ENCODE data around the gene NUP160. TPM values are rescaled to one million over a fixed set of nuclear protein-coding genes. Genes with fewer than 3 reads are reported as not detected.

The NUP160 gene
- total RNA-seq (2021; ENCODE audit: unreplicated experiment), result 53.8 TPM
- polyA plus RNA-seq (2012), result 22.6 and 27.6 TPM in 2 replicates
- percentile 81 among the genes with signal in this experiment for Bru-seq, nascent RNA
- BruChase-seq, experiment 1, labeled RNA remaining after a 6-hour chase, result percentile 86 among the genes with signal in this experiment
- BruChase-seq, experiment 2, labeled RNA remaining after a 2-hour chase, result percentile 85 among the genes with signal in this experiment
- long read RNA-seq, full-length matches to known transcripts, result 114 of 168 reads
- long read RNA-seq, partial matches to known transcripts, result 24 of 168 reads
- long read RNA-seq, other reads (novel, unspliced or antisense), result 30 of 168 reads

- peak within 1 kb of the TSS; percentile 77 to 95 for H3K4me3 ChIP-seq (replicated peaks in 1 of 2; ENCODE audit: low read depth in 1 of 2, low read length in 2 of 2)
- DNase-seq (ENCODE audit: low read depth, low spot score) (peak; percentile 23), ATAC-seq (peak; percentile 86)
- peaks cover 48% of the 10 kb centered on the region for H3K79me2 ChIP-seq (ENCODE audit: insufficient read depth, low read length)
- no peaks in the 10 kb centered on the region for H3K9me3 ChIP-seq (ENCODE audit: control insufficient read depth in 1 of 2, insufficient read depth in 1 of 2, low read depth in 1 of 2, low read length in 2 of 2)
- ChIA-PET RAD21 (ENCODE audit: low non-redundant PET in 1 of 2, low total read pairs in 2 of 2, uncharacterized antibody in 2 of 2, unreplicated experiment in 2 of 2) (no interaction called here), CTCF (no interaction called here), POLR2A (no interaction called here)
- H3K36me3 ChIP-seq (ENCODE audit: control insufficient read depth in 1 of 2, insufficient read depth in 2 of 2, low read length in 2 of 2), result peaks cover 14 to 20% of the 10 kb centered on the region in 2 experiments; a peak in 3 of 4 replicates
- H3K4me1 ChIP-seq (ENCODE audit: control insufficient read depth in 1 of 2, insufficient read depth in 2 of 2, low read length in 2 of 2), result peaks cover 6 to 15% of the 10 kb centered on the region in 2 experiments; a peak in 3 of 4 replicates
- no peaks in the 10 kb centered on the region for H3K27me3 ChIP-seq (ENCODE audit: insufficient read depth, low read length)
- no TSS peak for BruUV-seq (replicated peaks)
- H2AFZ ChIP-seq (ENCODE audit: low read depth, low read length, poor library complexity, severe bottlenecking), result no peak within 1 kb of the TSS
- peak within 1 kb of the TSS; percentile 85 for H3K9ac ChIP-seq (ENCODE audit: low read length)
- no peaks in the 10 kb centered on the region for H3K9me2 ChIP-seq (ENCODE audit: insufficient read depth)
- H4K20me1 ChIP-seq (ENCODE audit: insufficient read depth), result no peaks in the 10 kb centered on the region
- peak within 1 kb of the TSS; percentile 59 for H3K27ac ChIP-seq (ENCODE audit: low read depth, low read length)
- intact Hi-C loops (cut with micrococcal nuclease), result no loop called here
- TF ChIP-seq TCF7L2 (IDR thresholded peaks at IDR 0.05; ENCODE audit: borderline replicate concordance, extremely low read depth, insufficient read depth, insufficient read length) (peak; percentile 95), POLR2AphosphoS5 (IDR thresholded peaks at IDR 0.05; ENCODE audit: low read depth, low read length) (peak; percentile 90), POLR2A (IDR thresholded peaks at IDR 0.05; ENCODE audit: borderline replicate concordance, extremely low read depth, insufficient read depth, insufficient read length) (peak; percentile 79), EGR1 (IDR thresholded peaks at IDR 0.05; ENCODE audit: low read depth) (no peak), ZNF274 (IDR thresholded peaks at IDR 0.05; ENCODE audit: low read depth, low read length) (no peak), YY1 (IDR thresholded peaks at IDR 0.05; ENCODE audit: extremely low read depth, insufficient replicate concordance, low read depth, low read length) (peak; percentile 96), SRF (IDR thresholded peaks at IDR 0.05; ENCODE audit: low read depth) (no peak), SIN3A (IDR thresholded peaks at IDR 0.05; ENCODE audit: low read depth) (peak; percentile 82), MAX (IDR thresholded peaks at IDR 0.05) (peak; percentile 70; the same call in 1 of the 2 replicates), ELF1 (IDR thresholded peaks at IDR 0.05; ENCODE audit: borderline replicate concordance, low read depth) (peak; percentile 20; the same call in 1 of the 2 replicates), SP1 (IDR thresholded peaks at IDR 0.05; ENCODE audit: low read depth) (peak; percentile 69)
- peak within 1 kb of the TSS; percentile 87 for H3K4me2 ChIP-seq (ENCODE audit: low read length)
Observed at GRCh38 chr11:47847892-47848699, at the start of gene NUP160. TSS of gene NUP160 (minus strand) at chr11:47848350. CDS start at chr11:47848318, 32 bp downstream.
